Measurements from ENCODE around the gene SMG6.

The SMG6 gene

DNA sequence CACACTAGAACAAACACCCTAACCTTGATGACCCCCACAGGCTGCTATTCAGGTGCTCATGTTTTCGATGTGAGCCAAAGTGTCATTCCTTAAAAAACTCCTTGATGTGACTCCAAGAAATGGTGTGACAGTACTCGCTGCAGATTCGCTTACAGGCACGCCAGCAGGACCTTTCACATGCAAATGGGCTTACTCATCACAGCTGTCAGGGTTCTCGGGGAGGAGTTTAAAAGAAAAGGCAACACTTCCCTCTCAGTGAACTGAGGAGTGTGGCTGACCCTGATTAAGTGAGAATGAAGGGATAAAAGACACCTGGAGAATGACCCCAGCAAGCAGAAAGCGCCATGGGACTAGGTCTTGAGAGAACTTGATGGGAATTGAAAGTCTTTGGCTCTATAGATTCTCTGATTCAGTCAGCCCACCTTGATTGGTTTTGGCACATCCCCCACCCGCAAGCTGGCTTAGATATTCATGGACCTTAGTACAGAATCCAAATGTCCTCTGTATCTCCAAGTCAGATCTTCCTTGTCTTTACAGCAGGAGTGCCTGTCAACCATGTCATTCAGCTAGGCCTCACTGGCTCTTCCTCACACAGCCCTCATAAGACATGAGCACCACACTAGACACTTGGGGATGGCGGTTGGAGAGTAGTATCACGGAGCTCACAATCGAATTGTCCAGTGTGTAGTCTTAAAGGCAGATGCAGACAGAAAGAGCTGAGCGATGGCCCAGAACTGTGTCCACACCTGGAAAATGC lies 166.1 kb downstream of the SMG6 start:
- no peak for DNase-seq

DNA sequence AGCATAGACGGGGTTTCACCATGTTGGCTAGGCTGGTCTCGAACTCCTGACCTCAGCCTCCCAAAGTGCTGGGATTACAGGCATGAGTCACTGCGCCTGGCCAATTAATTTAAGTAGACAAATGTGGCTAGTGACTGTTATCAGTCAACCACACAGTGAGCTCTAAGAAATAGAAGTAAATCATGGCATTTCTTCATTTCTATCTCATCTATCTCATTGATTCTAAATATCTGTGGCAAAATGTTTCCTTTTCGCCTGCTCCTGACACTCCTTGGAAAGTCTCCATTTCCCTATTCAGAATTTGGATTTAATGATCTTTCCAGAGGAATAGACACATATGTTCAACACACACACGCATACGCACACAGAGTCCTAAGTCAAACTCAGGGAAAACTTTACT lies 167.3 kb downstream of the SMG6 start:
- DNase-seq: no peak

DNA sequence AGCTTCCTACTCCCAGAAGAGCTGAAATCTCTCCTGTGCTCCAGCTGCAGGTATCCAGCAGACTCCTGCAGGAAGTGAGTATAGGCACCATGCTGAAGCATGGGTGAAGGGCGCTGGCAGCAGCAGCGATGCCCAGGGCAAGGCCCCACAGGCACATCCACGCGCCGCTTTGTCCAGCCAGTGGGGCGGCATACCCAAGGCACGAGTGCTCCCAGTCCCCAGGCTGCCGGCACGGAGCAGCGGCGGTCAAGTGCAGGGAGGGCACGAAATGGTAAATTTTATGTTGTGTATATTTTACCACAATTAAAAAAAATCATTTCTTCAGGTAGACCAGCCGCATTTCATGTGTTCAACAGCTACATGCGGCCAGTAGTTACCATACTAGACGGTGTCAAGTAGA lies 175.6 kb downstream of the SMG6 start:
- DNase-seq: no peak

DNA sequence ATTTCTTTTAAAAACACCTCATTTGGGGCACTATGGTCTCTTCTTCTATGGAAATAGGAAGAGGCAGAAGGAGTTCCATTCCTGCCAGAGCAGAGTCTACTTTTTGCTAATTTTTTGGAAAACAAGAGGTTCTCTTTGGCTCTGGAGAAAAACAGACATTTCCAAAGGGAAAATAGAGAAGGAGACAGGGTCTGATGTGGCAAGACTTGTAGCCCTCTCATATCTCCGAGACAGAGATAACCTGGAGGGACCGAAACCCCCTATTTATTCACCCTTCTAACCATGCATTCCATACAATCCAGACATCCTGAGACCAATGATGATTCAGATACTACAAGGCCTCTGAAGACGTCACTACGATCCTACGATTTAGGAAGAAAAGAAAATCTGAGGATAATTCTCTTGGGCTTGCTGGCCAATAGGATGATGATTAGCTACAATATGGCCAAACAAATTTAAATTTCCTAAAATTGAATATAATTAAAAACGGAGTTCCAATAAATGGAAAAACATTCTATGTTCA lies 178.5 kb downstream of the SMG6 start:
- DNase-seq: no peak

DNA sequence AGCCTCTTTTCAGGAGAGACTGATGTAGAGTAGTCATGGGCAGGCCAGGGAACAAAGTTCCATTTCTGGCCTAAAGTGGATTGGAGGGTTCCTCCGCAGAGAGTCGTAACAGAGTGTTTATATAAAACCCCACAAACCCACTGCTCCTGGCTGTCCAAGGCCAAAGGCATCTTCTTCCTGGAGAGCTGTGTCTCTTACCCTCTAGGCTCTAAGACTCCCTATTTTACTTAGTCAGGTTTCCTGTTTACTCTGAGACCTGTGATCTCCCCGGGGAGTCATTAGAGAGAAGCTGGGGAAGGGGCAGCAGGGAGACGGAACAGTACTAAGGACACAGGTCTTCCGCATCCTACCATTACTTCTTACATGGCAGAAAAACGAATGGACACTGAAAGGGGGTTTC lies 179.2 kb downstream of the SMG6 start:
- no peak for DNase-seq

DNA sequence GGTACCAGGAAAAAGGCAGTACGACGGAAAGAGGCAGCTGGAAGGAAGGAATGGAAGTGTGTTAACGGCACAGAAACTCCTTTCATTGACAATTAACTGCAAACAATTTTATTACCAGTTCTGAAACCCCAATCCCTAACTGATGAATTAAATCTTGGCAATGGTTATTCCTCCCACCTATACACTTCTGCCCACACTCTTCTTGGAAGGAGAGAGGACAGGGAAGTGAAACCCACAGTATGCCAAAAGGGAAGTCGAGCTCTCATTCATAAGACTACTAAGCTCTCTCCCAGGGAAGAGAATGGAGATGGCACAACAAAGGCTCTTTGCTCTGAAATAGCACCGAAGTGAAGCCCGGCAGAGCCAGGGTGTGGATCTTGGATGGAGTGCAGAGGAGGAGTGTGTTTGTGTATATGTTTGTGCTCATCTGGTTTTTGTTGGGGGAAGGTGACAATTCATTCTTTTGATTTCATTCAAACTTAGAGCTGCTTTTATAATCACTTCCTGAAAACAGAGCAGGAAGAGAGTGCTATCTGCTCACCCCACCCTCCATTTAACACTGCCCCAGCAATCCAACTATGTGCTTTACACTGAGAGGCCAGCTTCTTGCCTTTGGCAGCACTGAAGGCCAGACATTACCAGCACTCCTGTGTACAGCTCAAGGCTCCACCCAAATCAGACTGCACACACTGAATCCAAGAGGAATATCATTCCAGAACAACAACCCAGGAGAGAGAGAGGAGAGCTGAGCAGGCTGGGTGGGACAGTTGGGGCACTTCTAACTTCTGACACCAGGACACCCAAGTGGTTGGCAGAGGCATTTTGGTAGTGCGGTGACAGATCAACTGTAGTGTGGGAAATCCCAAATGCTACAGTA lies 180.0 kb downstream of the SMG6 start:
- DNase-seq: no peak

DNA sequence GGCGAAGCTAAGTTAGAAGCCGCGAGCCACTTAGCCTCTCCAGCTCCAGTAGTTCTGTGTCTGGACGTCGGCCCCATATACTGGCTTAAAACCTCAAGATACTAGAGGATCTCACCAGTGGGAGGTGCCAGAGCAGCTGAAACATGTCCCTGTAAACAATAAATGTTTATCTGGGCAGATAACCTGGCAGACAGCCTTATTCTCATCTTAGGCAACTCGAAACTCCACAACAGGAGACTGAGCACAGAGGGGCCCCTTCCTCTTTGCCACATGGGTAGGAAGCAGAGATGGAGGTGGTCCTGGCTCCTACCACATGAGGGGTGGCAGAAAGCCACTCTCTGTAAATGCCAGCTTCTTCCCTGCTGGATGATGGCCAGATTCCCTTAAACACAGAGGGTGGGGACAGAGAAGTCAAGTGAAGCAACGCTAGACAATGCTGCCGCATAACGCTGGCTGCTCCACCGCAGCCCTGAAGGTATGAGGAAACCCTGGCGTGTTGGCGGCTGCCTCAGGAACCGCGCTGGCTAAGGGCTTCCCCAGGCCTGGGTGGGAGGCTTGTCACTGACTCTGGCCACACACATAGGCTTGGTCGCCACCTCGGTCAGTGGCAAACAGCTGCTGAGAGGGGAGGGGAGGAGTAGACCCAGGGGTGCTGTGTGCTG lies 180.8 kb downstream of the SMG6 start:
- DNase-seq: no peak

DNA sequence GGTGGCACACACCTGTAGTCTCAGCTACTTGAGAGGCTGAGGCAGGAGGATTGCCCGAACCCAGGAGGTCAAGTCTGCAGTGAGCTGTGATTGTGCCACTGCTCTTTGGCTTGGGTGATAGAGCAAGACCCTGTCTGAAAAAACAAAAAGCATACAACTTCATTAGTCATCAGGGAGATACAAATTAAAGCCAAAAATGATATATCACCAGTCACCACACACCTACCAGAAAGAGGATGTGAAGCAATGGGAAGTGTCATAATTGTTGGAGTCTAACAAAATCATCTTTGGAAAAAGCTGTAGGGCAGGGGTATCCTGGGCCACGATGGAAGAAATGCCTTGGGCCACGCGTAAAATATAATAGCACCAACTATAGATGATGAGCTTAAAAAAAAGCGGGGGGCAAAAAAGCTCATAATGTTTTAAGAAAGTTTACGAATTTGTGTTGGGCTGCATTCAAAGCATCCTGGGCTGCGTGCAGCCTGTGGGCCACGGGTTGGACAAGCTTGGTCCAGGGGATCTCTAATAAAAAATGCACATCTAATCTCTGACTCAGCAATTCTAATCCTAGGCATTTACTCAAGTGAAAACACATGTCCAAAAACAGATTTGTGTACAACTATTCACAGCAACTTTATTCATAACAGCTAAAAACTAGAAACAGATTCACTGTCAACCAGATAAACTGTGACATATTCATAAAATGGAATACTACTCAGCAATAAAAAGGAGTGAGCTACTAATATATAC lies 182.8 kb downstream of the SMG6 start:
- no peak for DNase-seq

DNA sequence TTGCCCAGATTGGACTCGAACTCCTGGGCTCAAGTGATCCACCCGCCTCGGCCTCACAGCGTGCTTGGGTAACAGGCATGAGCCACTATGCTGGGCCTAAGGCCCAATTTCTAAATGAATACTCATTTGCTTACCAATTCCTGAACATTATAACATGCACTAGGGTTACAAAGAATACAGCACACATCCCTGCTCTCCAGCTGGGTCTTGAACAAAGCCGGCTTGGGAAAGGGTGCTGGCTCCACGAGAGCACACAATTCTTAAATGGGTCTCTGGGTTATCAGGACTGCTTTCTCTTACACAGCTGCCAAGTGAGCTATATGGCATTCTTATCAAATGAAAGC lies 190.3 kb downstream of the SMG6 start:
- DNase-seq: no peak

DNA sequence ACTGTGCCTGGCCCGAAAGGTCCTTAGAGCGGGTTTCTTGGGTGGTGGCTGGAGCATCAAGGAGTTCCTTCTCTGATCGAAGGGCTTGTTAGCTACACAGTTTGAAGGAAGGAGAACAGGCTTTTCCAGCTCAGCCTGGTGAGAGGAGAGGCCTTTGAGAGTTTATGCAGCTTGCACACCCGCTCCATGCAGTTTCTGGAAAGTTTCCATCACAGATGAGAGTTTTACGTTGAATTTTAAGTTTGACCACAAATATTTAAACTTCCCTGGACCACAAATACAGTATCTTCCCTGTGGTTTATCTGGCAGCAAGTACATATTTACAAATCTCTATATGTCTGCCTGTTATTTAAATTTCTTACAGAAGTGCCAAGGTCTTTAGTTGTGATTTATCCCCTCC lies 191.9 kb downstream of the SMG6 start:
- no peak for DNase-seq

DNA sequence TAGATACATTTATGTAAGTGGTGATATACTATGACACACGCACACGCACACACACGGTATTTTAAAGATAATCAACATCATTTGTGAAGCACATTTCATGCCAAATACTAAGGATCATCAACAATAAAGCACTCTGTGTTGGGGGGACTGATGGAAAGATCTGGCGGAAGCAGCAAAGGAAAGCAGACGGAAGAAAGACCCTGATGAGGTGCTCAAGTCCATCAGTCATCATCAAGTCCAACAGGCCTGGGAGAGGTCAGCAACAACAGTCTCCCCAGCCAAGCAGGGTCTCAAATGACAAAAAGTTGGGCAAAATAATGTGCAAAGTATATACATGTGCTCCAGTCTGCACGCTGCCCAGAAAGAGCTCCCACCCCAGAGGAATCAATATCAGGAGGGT lies 193.1 kb downstream of the SMG6 start:
- DNase-seq: no peak

DNA sequence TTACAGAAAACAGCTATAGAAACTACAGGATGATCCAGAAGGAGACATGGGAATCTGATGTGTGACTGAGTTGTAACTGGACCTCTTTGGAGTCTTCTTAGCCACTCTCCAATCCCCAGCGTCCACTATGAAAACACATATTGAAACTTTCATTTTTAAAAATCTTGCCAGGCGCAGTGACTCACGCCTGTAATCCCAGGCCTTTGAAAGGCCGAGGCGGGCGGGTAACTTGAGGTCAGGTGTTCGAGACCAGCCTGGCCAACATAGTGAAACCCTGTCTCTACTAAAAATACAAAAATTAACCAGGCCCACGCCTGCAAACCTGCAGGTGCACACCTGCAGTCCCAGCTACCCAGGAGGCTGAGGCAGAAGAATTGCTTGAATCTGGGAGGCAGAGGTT lies 195.4 kb downstream of the SMG6 start:
- no peak for DNase-seq

DNA sequence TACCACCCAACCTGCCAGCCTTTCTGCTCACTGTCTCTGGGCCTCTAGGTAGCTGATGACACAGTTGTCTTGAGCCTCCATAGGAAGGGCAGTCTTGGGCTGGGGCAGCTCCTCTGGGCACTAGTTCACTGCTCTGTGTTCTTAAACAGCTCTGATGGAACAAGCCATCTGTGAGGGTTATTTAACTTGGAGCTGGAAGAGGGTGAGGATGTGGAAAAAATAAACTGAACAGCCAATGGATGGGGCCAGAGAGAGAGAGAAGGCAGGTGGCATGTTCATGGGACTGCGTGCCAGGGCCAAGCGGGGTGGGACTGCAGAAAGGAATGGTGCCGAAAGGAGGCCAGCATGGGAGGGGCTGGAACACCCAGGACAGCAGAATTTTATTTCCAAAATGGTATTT lies 196.1 kb downstream of the SMG6 start:
- DNase-seq: no peak

DNA sequence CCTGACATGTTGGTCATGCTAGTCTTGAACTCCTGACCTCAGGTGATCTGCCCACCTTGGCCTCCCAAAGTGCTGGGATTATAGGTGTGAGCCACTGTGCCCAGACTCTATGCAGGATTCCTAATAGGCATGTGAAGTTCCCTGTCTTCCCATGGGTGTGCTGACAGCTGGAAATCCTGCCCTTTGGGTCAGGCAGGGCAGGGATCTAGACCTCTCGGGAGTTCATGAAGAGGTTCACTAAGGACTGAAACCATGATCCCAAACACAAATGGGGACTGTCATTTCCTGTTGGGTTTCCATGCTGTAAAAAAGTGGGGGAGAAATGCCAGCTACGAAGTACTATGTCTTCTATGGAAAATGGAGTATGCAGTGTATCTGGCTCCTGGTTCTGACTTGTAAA lies 196.5 kb downstream of the SMG6 start:
- DNase-seq: no peak

DNA sequence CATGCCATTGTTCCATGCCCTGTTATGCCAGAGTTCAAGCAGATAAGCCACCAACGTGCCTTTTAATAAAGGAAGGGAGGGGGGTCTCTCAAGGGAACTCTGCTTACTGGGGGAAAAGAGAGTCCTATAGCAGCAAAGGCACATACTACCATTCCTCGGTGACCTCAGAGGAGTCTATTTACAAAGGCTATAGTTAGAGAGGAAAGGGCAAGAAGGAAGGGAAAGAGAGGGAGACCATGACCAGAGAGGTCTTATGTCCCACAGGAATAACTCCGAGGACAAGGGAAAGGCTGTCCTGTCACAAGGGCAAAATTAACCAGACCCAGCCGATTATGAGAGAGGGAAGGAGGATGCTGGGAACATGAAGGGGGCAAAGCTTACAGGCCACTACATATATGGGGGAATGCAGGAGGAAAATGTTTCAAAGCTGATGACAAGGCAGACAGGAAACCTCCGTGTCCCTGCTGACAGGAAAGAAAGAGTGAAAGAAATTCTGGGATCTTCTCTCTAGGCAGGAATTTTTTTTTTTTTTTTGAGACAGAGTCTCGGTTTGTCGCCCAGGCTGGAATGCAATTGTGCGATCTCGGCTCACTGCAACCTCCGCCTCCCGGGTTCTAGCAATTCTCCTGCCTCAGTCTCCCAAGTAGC lies 197.2 kb downstream of the SMG6 start:
- no peak for DNase-seq

DNA sequence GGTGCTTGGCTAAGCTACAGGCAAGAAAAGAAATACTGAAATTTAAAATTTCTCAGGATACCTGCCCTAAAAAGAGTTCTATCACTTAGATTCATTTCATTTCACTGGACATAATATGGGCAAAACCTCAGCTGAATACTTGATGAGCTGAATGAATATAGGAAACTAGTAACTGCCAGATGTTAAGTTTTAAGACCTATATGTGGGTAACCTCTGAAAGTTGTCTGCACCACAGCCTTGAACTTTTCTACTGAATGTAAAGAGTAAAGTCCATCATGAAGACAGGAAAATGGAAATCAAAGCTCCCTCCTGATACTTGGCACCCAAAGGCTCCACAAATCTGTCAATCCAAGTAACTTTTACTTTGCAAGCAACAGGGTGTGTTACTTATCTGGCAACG lies 197.9 kb downstream of the SMG6 start:
- no peak for DNase-seq

DNA sequence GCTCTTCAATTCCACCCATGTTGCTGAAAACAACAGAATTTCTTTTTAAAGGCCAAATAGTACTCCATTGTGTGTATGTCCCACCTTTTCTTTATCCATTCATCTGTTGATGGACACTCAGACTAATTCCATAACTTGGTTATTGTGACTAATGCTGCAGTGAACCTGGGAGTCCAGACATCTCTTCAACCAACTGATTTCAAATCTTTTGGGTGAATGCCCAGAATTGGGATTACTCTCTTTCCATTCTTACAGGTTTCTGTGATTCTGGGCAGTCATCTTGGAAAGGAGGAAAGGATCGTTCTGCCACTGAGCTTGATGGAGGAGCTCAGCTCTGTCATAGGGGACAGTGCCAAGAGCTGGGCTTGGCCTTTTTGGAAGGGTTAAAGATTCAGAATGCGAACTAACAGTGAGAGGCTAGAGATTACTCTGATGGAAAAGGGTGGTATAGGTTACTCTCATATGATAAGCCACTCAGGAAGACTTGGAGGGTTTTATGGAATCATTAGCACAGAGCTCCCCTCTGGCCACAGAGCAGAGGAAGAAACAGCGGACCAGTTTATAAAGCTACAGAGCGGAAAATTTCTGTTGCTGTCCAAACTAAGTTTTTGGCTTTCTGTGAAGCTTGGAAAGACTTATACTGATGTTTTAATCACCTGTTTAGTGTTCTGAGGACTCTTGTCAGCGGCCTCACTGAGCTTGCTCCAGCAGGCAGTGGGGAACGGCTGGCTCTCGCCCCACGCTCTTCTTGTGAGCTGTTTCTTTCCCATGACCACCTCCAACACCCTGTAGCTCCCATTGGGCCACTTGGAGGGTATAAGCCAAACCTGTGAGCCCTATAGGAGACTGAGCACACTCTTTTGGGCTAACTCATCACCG lies 200.4 kb downstream of the SMG6 start:
- DNase-seq: no peak

DNA sequence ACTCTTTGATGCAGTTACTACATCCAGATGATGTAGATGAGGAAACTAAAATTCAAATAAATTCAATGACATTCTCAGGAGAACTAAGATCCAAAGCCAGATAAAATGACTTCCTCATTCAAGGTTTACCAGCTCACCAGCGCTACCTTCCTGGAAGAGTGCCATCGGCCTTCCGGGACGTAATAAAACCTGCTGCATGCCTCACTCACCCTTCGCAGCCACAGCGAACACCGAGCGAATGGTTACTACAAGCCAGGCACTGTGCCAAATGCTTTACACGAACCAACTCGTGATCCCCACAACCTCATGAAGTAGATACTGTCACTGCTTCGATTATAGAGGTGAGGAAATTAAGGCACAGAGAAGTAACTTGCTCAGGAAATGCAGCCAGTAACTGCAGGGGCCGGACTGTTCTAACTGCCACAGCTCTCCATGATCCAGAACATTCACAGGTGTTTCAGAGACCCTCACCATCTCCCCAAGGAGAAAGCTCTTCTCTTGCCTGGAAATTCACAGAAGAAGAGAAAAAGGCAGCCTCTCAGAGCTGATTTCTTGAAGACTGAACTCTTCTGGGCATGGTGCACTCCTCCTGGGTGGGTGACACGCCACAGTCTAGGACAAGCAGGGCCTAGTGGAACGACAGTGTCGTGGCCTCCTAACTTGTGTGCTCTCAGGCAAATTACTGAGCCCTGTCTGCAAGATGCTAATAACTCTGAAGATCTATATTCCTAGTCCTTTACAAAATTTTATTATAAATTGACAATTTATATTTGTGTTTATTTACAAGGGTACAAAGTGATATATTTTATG lies 201.9 kb downstream of the SMG6 start:
- DNase-seq: no peak

DNA sequence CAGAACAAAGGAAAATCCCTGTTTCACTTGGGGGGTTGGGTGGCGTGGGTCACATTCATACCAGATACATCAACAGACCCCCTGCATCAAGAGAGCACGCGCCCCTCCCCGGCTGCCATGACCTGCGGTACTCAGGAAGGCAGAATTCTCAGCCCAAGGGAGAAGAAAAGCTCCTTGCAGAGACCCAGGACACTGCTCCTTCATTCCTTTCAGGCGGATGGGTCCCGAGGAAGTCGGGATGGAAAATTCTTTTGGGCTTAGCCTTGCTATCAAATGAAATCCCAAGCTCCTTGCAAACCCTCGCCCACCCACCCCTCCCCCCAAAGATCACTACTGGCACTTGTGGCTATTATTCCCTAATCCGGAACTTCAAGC lies 208.1 kb downstream of the SMG6 start:
- DNase-seq: no peak

DNA sequence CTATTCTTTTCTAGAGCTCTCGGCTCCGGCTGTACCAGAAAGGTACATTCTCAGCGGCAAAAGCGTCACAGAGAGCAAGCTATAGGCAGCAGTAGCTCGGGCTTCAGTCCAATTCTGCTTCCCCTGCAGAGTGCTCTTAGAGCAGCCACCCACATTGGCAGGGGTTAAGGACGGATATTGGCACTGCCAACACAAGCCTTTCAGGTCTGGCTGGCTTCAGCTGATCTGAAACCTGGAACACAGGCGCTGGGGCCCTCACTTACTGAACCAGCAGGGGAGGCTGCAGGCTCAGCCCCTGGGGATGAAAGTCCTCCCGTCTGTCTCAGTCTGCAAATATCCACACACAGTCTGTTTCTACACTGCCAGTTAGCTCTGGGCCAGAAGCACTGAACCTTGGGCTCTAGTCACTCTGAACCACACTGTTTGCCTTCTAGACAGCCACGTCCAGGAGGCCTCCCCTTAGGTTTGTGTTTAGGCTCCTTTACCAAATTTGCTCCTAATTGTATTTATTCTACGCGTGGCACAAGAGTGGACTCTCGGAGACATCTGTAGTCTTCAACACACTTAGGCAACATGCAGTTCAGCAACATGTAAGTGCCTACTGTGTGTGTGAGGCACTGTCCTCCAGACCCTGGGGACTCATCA lies 208.6 kb downstream of the SMG6 start:
- DNase-seq: no peak

All from NCI-H1436 (cell line).